GM23248 (cell line): ENCODE results near the gene LMX1B. TPM values are rescaled to one million over a fixed set of nuclear protein-coding genes. Genes with fewer than 3 reads are reported as not detected.

Source experiments
- DNase-seq: peaks from one replicate; pipeline ENCODE4 v3.0.0-alpha.2; 2015
- H2AFZ ChIP-seq: fragments of 200-600 bp; sonication (generic); 2 replicates; pipeline ENCODE4 v1.6.1; 2016; ENCODE audit warnings: antibody characterized with exemption
- H3F3A ChIP-seq: fragments of 200-600 bp; sonication (generic); 2 replicates; pipeline ENCODE4 v1.6.1; 2016; ENCODE audit warnings: mild to moderate bottlenecking, antibody characterized with exemption, mixed run types; ENCODE audit not compliant: insufficient read depth
- H3K27ac ChIP-seq: fragments of 200-600 bp; sonication (generic); 2 replicates; pipeline ENCODE4 v1.5.1; 2016; ENCODE audit warnings: mild to moderate bottlenecking
- H3K27me3 ChIP-seq: fragments of 200-600 bp; sonication (generic); replicated peaks from 2 replicates; pipeline ENCODE4 v1.6.1; 2016; ENCODE audit warnings: mild to moderate bottlenecking; ENCODE audit not compliant: insufficient read depth
- H3K36me3 ChIP-seq: fragments of 200-600 bp; sonication (generic); 2 replicates; pipeline ENCODE4 v1.6.1; 2016; ENCODE audit warnings: low read depth, mild to moderate bottlenecking
- H3K4me1 ChIP-seq: fragments of 200-600 bp; sonication (generic); 2 replicates; pipeline ENCODE4 v1.6.1; 2016; ENCODE audit warnings: mild to moderate bottlenecking; ENCODE audit not compliant: insufficient read depth
- H3K4me2 ChIP-seq: fragments of 200-600 bp; sonication (generic); one replicate; pipeline ENCODE4 v1.6.1; 2016; ENCODE audit warnings: mild to moderate bottlenecking; ENCODE audit not compliant: unreplicated experiment
- H3K4me3 ChIP-seq: fragments of 200-600 bp; sonication (generic); 2 replicates; pipeline ENCODE4 v1.5.1; 2016; ENCODE audit warnings: mild to moderate bottlenecking
- H3K79me2 ChIP-seq: fragments of 200-600 bp; sonication (generic); 2 replicates; pipeline ENCODE4 v1.6.1; 2016; ENCODE audit warnings: mild to moderate bottlenecking; ENCODE audit not compliant: insufficient read depth
- H3K9ac ChIP-seq: fragments of 200-600 bp; sonication (generic); 2 replicates; pipeline ENCODE4 v1.6.1; 2016; ENCODE audit warnings: mild to moderate bottlenecking
- H3K9me2 ChIP-seq: fragments of 200-600 bp; sonication (generic); 2 replicates; pipeline ENCODE4 v1.6.1; 2016; ENCODE audit warnings: mixed run types, mild to moderate bottlenecking, moderate library complexity; ENCODE audit not compliant: insufficient read depth
- H3K9me3 ChIP-seq: fragments of 200-600 bp; sonication (generic); one replicate; pipeline ENCODE4 v1.6.1; 2017; ENCODE audit warnings: low read depth
- H4K20me1 ChIP-seq: fragments of 200-600 bp; sonication (generic); 2 replicates; pipeline ENCODE4 v1.6.0; 2016; ENCODE audit not compliant: insufficient read depth
- EZH2 ChIP-seq: fragments of 200-600 bp; sonication (generic); IDR thresholded peaks from 2 replicates; pipeline ENCODE4 v1.6.1; 2018; ENCODE audit warnings: antibody characterized with exemption, mild to moderate bottlenecking; ENCODE audit not compliant: insufficient read depth, poor library complexity, severe bottlenecking
- EZH2phosphoT487 ChIP-seq: fragments of 200-600 bp; sonication (generic); IDR thresholded peaks from 2 replicates; pipeline ENCODE4 v1.6.1; 2018; ENCODE audit warnings: antibody characterized with exemption, moderate library complexity, mild to moderate bottlenecking, low read depth; ENCODE audit not compliant: insufficient read depth
- WGBS, 2 experiments: methylation state at CpG; one replicate each; pipeline ENCODE4 v1.1.6; 2015 to 2017; ENCODE audit warnings: low lambda C conversion rate in 2 of 2, low coverage in 1 of 2; ENCODE audit errors: missing lambda C conversion rate in 2 of 2; 5-methylcytosine and 5-hydroxymethylcytosine counted together
- in situ Hi-C: fragments of 300-500 bp; cut with MboI; formaldehyde crosslinking; loops from 2 replicates; pipeline ENCODE4 v1.15.0; 2020
- polyA plus RNA-seq: library from polyadenylated mRNA; unstranded; fragments of >200 nt; fragmentation: Nextera tagmentation; extraction: Ambion mirVana; gene quantifications from 2 replicates; pipeline ENCODE4 v1.2.1, GENCODE V29; 2016
- total RNA-seq: library from RNA; depleted of rRNA; stranded (reverse); fragments of >200 nt; shearing (Covaris generic); gene quantifications from 2 replicates; pipeline ENCODE4 v1.2.3, GENCODE V29; 2014

LMX1B gene
- total and polyA plus RNA-seq, 2 experiments from 2014 or later: not detected

GRCh38 chr9:126667190-126668055 is 53.7 kb downstream of the LMX1B start:
- H3F3A ChIP-seq: no peaks in the 10 kb centered on the region
- no peak for DNase-seq
- TF ChIP-seq EZH2: no peak
- TF ChIP-seq EZH2phosphoT487: no peak
- H3K9ac ChIP-seq: no peak overlapping the region
- H2AFZ ChIP-seq: no peak overlapping the region
- no peaks in the 10 kb centered on the region for H3K4me1 ChIP-seq
- no peaks in the 10 kb centered on the region for H3K9me2 ChIP-seq
- no peak overlapping the region for H3K4me2 ChIP-seq
- no peaks in the 10 kb centered on the region for H3K9me3 ChIP-seq
- no peaks in the 10 kb centered on the region; the same call in none of the 2 replicates for H3K27me3 ChIP-seq
- 77 to 78% methylated on average over 15 of the region's 15 CpGs for WGBS, 2 experiments
- H3K36me3 ChIP-seq: no peaks in the 10 kb centered on the region
- in situ Hi-C loops: no loop called here
- no peaks in the 10 kb centered on the region for H3K79me2 ChIP-seq
- H3K4me3 ChIP-seq: no peak overlapping the region
- no peak overlapping the region for H3K27ac ChIP-seq
- H4K20me1 ChIP-seq: no peaks in the 10 kb centered on the region

DNA sequence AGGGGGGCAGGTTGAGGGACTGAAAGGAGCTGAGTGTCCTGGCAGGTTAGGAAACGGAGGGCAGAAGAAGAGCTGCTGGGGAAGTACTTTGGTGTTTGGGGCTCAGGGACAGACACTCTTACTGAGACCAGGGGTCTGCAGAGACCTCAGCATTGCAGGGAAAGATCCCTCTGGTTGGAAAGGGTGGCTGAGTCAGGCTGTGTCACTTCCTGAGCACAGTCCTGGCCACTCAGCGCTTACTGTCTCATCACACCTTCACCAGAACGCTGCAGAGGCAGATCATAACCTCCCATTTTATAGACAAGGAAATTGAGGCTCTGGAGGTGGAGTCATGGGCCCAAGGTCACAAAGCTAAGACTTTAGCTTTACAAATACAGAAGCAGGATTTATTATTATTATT is 54.3 kb downstream of the LMX1B start:
- Histone ChIP-seq H3K27ac (no peak overlapping the region), H3K9me3 (no peaks in the 10 kb centered on the region), H3K36me3 (no peaks in the 10 kb centered on the region), H3K4me2 (no peak overlapping the region), H3F3A (no peaks in the 10 kb centered on the region), H3K27me3 (no peaks in the 10 kb centered on the region; the same call in none of the 2 replicates), H3K79me2 (no peaks in the 10 kb centered on the region), H3K9ac (no peak overlapping the region), H3K4me3 (no peak overlapping the region), H2AFZ (no peak overlapping the region), H3K4me1 (no peaks in the 10 kb centered on the region), H4K20me1 (no peaks in the 10 kb centered on the region), H3K9me2 (no peaks in the 10 kb centered on the region)
- DNase-seq: no peak
- TF ChIP-seq EZH2phosphoT487 (no peak), EZH2 (no peak)
- 58 to 60% methylated on average over 3 of the region's 3 CpGs for WGBS, 2 experiments
- in situ Hi-C loops: no loop called here

DNA sequence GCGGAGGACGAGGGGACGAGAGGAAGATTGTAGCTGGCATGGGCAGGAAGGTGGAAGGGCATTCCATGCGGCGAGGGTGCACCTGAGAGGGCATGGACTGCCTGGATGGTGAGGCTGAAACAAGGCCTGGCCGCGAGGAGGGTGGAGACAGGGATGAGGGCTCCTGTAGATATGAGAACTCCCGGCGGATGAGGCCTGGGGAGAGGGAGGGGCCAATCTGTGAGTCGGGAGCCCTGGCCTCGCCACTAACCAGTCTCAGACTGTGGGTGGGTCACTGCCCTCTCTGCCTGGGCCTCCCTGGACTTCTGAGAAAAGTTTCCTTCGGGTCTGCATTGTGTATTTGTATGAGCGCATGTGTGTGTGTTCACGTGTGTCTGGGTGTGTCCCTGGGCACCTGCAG is 55.4 kb downstream of the LMX1B start:
- Histone ChIP-seq H3K4me3 (no peak overlapping the region), H3K4me2 (no peak overlapping the region), H3K9me3 (no peaks in the 10 kb centered on the region), H3K4me1 (no peaks in the 10 kb centered on the region), H3K9me2 (no peaks in the 10 kb centered on the region), H3K79me2 (no peaks in the 10 kb centered on the region), H3K27ac (no peak overlapping the region), H3K9ac (no peak overlapping the region), H3K36me3 (no peaks in the 10 kb centered on the region), H3K27me3 (no peaks in the 10 kb centered on the region; the same call in none of the 2 replicates), H3F3A (no peaks in the 10 kb centered on the region), H2AFZ (no peak overlapping the region), H4K20me1 (no peaks in the 10 kb centered on the region)
- TF ChIP-seq EZH2phosphoT487 (no peak), EZH2 (no peak)
- DNase-seq: no peak
- WGBS, 2 experiments: 73% methylated on average over 14 of the region's 14 CpGs
- in situ Hi-C loops: no loop called here

- H3K9me2 ChIP-seq: no peaks in the 10 kb centered on the region
- TF ChIP-seq EZH2phosphoT487 (no peak), EZH2 (no peak)
- no peaks in the 10 kb centered on the region for H3K79me2 ChIP-seq
- H3F3A ChIP-seq: no peaks in the 10 kb centered on the region
- H3K27ac ChIP-seq: no peak overlapping the region
- H3K4me3 ChIP-seq: no peak overlapping the region
- 87 to 88% methylated on average over 12 of the region's 12 CpGs for WGBS, 2 experiments
- H3K9ac ChIP-seq: no peak overlapping the region
- in situ Hi-C loops: no loop called here
- no peak for DNase-seq
- H4K20me1 ChIP-seq: no peaks in the 10 kb centered on the region
- H3K27me3 ChIP-seq: no peaks in the 10 kb centered on the region; the same call in none of the 2 replicates
- H3K4me2 ChIP-seq: no peak overlapping the region
- H3K36me3 ChIP-seq: no peaks in the 10 kb centered on the region
- H2AFZ ChIP-seq: no peak overlapping the region
- H3K9me3 ChIP-seq: no peaks in the 10 kb centered on the region
- no peaks in the 10 kb centered on the region for H3K4me1 ChIP-seq
Observed at GRCh38 chr9:126670270-126670669, 56.5 kb downstream of the LMX1B start.
